Measurements from ENCODE around the gene APPBP2. TPM values are rescaled to one million over a fixed set of nuclear protein-coding genes. Genes with fewer than 3 reads are reported as not detected.

Gene APPBP2
- total RNA-seq, 1 donor = 69.1 TPM

DNA sequence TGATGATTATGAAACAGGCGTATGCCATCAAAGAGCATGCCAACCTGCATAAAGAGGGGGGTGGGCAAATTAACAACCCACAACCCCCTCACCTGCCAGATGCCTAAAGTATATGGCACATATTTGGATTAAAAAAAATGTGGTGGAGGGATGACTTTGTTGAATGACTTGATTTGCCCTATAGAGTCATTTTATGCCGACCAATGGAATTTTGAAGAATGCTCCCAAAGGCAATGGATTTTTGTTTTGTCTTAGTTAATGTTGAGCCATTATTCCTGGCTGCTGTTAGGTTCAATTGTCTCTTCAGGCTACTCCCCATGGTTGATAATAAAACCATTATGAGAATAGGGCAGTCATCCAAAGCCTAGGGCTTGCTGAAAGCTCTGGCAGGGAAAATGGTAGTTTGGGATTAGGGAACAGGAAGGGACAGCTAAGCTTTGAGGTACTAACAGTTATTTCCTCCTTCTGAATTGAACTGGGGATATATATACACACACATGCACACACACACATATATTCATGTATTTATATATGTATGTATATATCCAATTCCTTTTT, 109.6 kb downstream of the APPBP2 start:
- H3K4me3 ChIP-seq (ENCODE audit: low read depth, low read length) = no peak overlapping the region

DNA sequence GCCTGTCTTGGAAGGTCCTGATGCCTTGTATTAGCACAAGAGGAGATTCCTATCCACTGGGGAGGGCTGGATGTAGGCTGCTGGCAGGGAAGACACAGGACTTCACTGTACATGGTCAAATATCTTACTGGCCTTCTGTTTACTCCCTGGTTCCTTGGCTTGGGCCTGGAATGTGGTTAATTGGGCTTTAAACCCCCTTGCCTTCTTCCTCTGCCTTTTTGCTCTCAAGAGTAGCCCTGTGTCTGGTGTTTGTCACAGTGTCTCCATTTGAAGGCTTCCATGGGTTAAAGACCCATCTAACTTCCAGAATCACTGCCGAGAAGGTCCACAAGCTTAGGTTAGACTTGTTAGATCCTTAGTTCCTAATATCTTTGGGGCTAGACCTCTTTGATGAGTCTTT, 110.9 kb downstream of the APPBP2 start:
- no peak overlapping the region for H3K4me3 ChIP-seq (ENCODE audit: low read depth, low read length)
- TF ChIP-seq, protein P1, sequence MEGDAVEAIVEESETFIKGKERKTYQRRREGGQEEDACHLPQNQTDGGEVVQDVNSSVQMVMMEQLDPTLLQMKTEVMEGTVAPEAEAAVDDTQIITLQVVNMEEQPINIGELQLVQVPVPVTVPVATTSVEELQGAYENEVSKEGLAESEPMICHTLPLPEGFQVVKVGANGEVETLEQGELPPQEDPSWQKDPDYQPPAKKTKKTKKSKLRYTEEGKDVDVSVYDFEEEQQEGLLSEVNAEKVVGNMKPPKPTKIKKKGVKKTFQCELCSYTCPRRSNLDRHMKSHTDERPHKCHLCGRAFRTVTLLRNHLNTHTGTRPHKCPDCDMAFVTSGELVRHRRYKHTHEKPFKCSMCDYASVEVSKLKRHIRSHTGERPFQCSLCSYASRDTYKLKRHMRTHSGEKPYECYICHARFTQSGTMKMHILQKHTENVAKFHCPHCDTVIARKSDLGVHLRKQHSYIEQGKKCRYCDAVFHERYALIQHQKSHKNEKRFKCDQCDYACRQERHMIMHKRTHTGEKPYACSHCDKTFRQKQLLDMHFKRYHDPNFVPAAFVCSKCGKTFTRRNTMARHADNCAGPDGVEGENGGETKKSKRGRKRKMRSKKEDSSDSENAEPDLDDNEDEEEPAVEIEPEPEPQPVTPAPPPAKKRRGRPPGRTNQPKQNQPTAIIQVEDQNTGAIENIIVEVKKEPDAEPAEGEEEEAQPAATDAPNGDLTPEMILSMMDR (IDR thresholded peaks at IDR 0.05; ENCODE audit: insufficient read depth, low read depth, low read length) = no peak
- DNase-seq (ENCODE audit: low read depth) = no peak

More for the DNA sequence above, 109.6 kb downstream of the APPBP2 start:
- no peak for DNase-seq (ENCODE audit: low read depth)
- TF ChIP-seq, protein P1 (IDR thresholded peaks at IDR 0.05; ENCODE audit: insufficient read depth, low read depth, low read length) = no peak

DNA sequence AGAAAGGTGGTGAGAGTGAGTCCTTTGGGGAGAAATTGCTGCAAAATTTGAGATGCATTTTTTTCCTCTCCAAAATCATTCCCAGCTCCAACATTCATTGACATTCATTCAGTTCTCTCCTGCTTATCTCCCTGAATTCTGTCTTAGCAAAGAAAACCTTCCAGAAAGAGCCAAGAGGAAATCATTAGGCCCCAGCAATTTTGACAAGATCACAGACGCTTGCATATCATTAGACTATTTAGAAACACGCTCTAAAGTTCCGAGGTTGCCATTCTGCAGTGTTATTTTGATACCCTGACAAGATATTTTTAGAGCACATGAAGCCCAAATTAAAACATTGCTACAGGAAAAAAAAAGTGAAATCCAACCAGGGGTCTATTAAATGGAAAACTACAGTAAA, 113.3 kb downstream of the APPBP2 start:
- TF ChIP-seq, protein P1 (IDR thresholded peaks at IDR 0.05; ENCODE audit: insufficient read depth, low read depth, low read length) = no peak
- no peak overlapping the region for H3K4me3 ChIP-seq (ENCODE audit: low read depth, low read length)
- no peak for DNase-seq (ENCODE audit: low read depth)

DNA sequence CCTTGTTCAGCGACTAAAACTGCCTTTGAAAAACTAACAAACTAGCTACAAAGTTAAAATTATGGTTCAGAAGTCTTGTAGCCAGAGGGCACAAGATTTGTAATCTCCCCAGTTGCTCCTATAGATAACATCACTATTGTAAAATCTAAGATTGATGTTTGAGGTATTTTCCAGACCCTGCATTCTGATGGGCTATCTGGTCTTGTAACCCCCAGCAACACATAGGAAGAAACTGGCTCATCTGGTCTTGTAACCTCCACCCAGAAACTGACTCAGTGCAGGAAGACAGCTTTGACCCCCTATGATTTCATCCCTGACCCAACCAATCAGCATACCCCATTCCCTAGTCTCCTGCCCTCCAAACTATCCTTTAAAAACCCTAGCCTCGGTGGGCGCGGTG, 116.0 kb downstream of the APPBP2 start:
- H3K4me3 ChIP-seq (ENCODE audit: low read depth, low read length) = no peak overlapping the region
- no peak for DNase-seq (ENCODE audit: low read depth)
- TF ChIP-seq, protein P1 (IDR thresholded peaks at IDR 0.05; ENCODE audit: insufficient read depth, low read depth, low read length) = no peak

DNA sequence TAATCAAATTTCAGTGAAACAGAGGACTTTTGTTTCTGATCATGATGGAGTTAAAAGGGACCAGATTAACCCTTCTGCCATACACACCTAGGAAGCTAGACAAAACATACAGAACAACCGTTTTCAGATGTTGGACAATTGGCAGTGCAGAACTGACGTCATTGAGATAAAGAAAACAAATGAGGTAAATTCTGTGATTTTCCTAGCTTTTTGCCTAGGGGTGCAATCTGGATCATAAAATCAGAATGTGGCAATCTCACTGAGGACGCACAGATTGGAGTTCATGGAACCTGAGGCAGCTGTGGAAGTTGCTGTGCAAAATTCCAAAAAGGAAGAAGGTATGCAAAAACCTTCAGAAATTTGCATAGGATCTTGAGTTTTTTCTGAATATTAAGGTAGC, 119.2 kb downstream of the APPBP2 start:
- H3K4me3 ChIP-seq (ENCODE audit: low read depth, low read length) = no peak overlapping the region
- DNase-seq (ENCODE audit: low read depth) = peak; percentile 14
- TF ChIP-seq, protein P1 (IDR thresholded peaks at IDR 0.05; ENCODE audit: insufficient read depth, low read depth, low read length) = no peak

DNA sequence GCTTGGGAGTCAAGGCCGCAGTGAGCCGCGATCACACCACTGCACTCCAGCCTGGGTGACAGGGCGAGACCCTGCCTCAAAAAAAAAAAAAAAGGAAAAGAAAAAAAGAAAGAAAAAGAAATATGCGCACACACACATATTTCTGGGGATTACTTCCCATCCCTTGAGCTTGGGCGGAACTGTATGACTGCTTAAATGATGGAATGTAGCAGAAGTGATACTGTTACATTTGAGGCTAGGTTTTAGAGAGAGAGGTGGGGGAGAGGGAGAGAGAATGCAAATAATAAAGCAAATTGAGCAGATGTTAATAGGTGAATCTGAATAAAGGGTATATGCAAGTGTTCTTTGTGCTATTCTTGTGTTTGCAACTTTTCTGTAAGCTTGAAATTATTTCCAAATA, 122.1 kb downstream of the APPBP2 start:
- TF ChIP-seq, protein P1 (IDR thresholded peaks at IDR 0.05; ENCODE audit: insufficient read depth, low read depth, low read length) = no peak
- DNase-seq (ENCODE audit: low read depth) = no peak
- H3K4me3 ChIP-seq (ENCODE audit: low read depth, low read length) = no peak overlapping the region

DNA sequence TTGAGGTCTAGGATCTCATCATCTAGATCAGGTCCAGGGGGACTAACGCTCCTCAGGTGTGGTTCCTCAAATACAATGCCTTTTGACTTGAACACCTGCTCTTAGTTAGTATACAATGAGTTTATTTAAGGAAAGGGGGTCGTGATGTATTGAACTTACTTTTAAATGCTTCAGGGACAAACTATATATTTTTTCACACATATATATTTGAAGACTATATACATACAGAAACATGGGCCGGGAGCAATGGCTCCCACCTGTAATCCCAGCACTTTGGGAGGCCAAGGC, 122.6 kb downstream of the APPBP2 start:
- DNase-seq (ENCODE audit: low read depth) = no peak
- no peak overlapping the region for H3K4me3 ChIP-seq (ENCODE audit: low read depth, low read length)
- TF ChIP-seq, protein P1 (IDR thresholded peaks at IDR 0.05; ENCODE audit: insufficient read depth, low read depth, low read length) = no peak
